Activated naive CD4-positive, alpha-beta T cell treated with anti-CD3 and anti-CD28 coated beads, Interleukin-2, amount 50 U/mL, for 72 hours (primary cell): ENCODE results near the gene CUTA. TPM values are rescaled to one million over a fixed set of nuclear protein-coding genes. Genes with fewer than 3 reads are reported as not detected.
A peak's percentile ranks its signal among the peaks of the same experiment; 100 is the strongest.
"Not testable (repeated sequence)": the region's sequence is repeated elsewhere in the genome, so short reads cannot be mapped to it uniquely, and the experiment has no call there.

ENCODE experiments used
- ATAC-seq, 2 donors: fragments of 150-1000 bp; cut with Tn5 transposase; 2 replicates each; pipeline ENCODE4 v1.10.0; 2021; ENCODE audit warnings: mild to moderate bottlenecking in 2 of 2, moderate library complexity in 2 of 2
- DNase-seq, 2 donors: peaks; one replicate each; pipeline ENCODE4 v3.0.0; 2021 to 2022; ENCODE audit warnings: low spot score in 2 of 2
- H3K27ac Mint-ChIP-seq, 2 donors: one replicate each; pipeline ENCODE4 v1.8.0; 2022; ENCODE audit warnings: mild to moderate bottlenecking in 2 of 2, mixed read lengths in 2 of 2
- H3K36me3 Mint-ChIP-seq, 2 donors: one replicate each; pipeline ENCODE4 v1.8.0; 2022; ENCODE audit warnings: mixed read lengths in 2 of 2
- H3K9me3 Mint-ChIP-seq, 2 donors: one replicate each; pipeline ENCODE4 v1.8.0; 2022; ENCODE audit warnings: mixed read lengths in 2 of 2
- total RNA-seq, 2 donors: library from RNA; stranded (reverse); gene quantifications; one replicate each; pipeline ENCODE4 v1.2.3, GENCODE V29; 2022

CUTA gene
- total RNA-seq, 2 donors from 2014 or later, result 186 to 334 TPM

GRCh38 chr6:33416386-33417127, 1.4 kb downstream of the CUTA start:
- ATAC-seq, result peak; percentile 5 to 15
- H3K36me3 Mint-ChIP-seq, result peaks cover 17 to 30% of the 10 kb centered on the region in 2 donors
- no peaks in the 10 kb centered on the region for H3K9me3 Mint-ChIP-seq

GRCh38 chr6:33415831-33416230, 2.1 kb downstream of the CUTA start:
- H3K36me3 Mint-ChIP-seq, result peaks cover 17 to 34% of the 10 kb centered on the region in 2 donors
- H3K9me3 Mint-ChIP-seq, result no peaks in the 10 kb centered on the region
- H3K27ac Mint-ChIP-seq, result peak overlapping the region; percentile 86 to 99
- ATAC-seq (no peak), DNase-seq (no peak)

More at GRCh38 chr6:33416386-33417127, 1.4 kb downstream of the CUTA start:
- H3K27ac Mint-ChIP-seq, result peak overlapping the region; percentile 86 to 99
- peak; percentile 22 to 73 for DNase-seq

GRCh38 chr6:33414592-33415271, 3.2 kb downstream of the CUTA start:
- H3K9me3 Mint-ChIP-seq, result no peaks in the 10 kb centered on the region
- no peak for ATAC-seq
- H3K36me3 Mint-ChIP-seq, result peaks cover 21 to 38% of the 10 kb centered on the region in 2 donors
- no peak for DNase-seq
- H3K27ac Mint-ChIP-seq, result peak overlapping the region in 1 of 2 donors; percentile 99

- peak overlapping the region; percentile 39 to 99 for H3K27ac Mint-ChIP-seq
- ATAC-seq (no peak), DNase-seq (no peak)
- H3K9me3 Mint-ChIP-seq, result no peaks in the 10 kb centered on the region
- H3K36me3 Mint-ChIP-seq, result peaks cover 32 to 39% of the 10 kb centered on the region in 2 donors
Measured at GRCh38 chr6:33413241-33414120, 4.4 kb downstream of the CUTA start.

- no peak for ATAC-seq
- Mint-ChIP-seq H3K9me3 (no peaks in the 10 kb centered on the region), H3K27ac (peak overlapping the region; percentile 60 to 99), H3K36me3 (peaks cover 32 to 35% of the 10 kb centered on the region in 2 donors)
- DNase-seq, result no peak
Measured at GRCh38 chr6:33412140-33413009, 5.5 kb downstream of the CUTA start.

GRCh38 chr6:33411632-33412005, 6.3 kb downstream of the CUTA start:
- peak overlapping the region; percentile 27 to 99 for H3K27ac Mint-ChIP-seq
- ATAC-seq, result no peak
- no peaks in the 10 kb centered on the region for H3K9me3 Mint-ChIP-seq
- peaks cover 27 to 36% of the 10 kb centered on the region in 2 donors for H3K36me3 Mint-ChIP-seq
- DNase-seq, result no peak

GRCh38 chr6:33410711-33411631, 6.9 kb downstream of the CUTA start, which contains the start of gene PHF1:
TSS of gene PHF1 (plus strand) at chr6:33411014. CDS start at chr6:33412264, 1,250 bp downstream.
- Mint-ChIP-seq H3K9me3 (no peaks in the 10 kb centered on the region), H3K36me3 (peaks cover 28 to 36% of the 10 kb centered on the region in 2 donors), H3K27ac (peak within 1 kb of the TSS; percentile 98 to 99)
- DNase-seq (peak in 1 of 2 donors; percentile 95), ATAC-seq (peak; percentile 59 to 64)

GRCh38 chr6:33410050-33410710, 7.7 kb downstream of the CUTA start:
- Mint-ChIP-seq H3K9me3 (no peaks in the 10 kb centered on the region), H3K27ac (peak overlapping the region; percentile 98 to 99), H3K36me3 (peaks cover 32 to 36% of the 10 kb centered on the region in 2 donors)
- DNase-seq, result peak; percentile 97 to 99
- ATAC-seq, result peak; percentile 86 to 93

- Mint-ChIP-seq H3K27ac (no peak overlapping the region), H3K36me3 (peaks cover 45 to 55% of the 10 kb centered on the region in 2 donors), H3K9me3 (no peaks in the 10 kb centered on the region)
- ATAC-seq, result no peak
- no peak for DNase-seq
Measured at GRCh38 chr6:33407132-33407718, 10.7 kb downstream of the CUTA start.

- peaks cover 39 to 55% of the 10 kb centered on the region in 2 donors for H3K36me3 Mint-ChIP-seq
- DNase-seq (no peak), ATAC-seq (no peak)
- no peaks in the 10 kb centered on the region for H3K9me3 Mint-ChIP-seq
- peak overlapping the region; percentile 17 to 69 for H3K27ac Mint-ChIP-seq
Measured at GRCh38 chr6:33406126-33406525, 11.8 kb downstream of the CUTA start.

- ATAC-seq (no peak), DNase-seq (no peak)
- Mint-ChIP-seq H3K9me3 (no peaks in the 10 kb centered on the region), H3K36me3 (peaks cover 39 to 55% of the 10 kb centered on the region in 2 donors), H3K27ac (peak overlapping the region; percentile 26 to 69)
Measured at GRCh38 chr6:33405386-33405940, 12.4 kb downstream of the CUTA start.

GRCh38 chr6:33404884-33405283, 13.0 kb downstream of the CUTA start:
- peaks cover 42 to 58% of the 10 kb centered on the region in 2 donors for H3K36me3 Mint-ChIP-seq
- no peak overlapping the region for H3K27ac Mint-ChIP-seq
- DNase-seq, result no peak
- no peak for ATAC-seq
- H3K9me3 Mint-ChIP-seq, result no peaks in the 10 kb centered on the region

- ATAC-seq, H3K27ac Mint-ChIP-seq, H3K9me3 Mint-ChIP-seq, DNase-seq: not testable (repeated sequence)
- peaks cover 31 to 40% of the 10 kb centered on the region in 2 donors for H3K36me3 Mint-ChIP-seq
Measured at GRCh38 chr6:33399881-33400280, 18.0 kb downstream of the CUTA start.

GRCh38 chr6:33398601-33399000, 19.3 kb downstream of the CUTA start:
- ATAC-seq, H3K9me3 Mint-ChIP-seq, DNase-seq: not testable (repeated sequence)
- Mint-ChIP-seq H3K27ac (peak overlapping the region in 1 of 2 donors; percentile 29), H3K36me3 (peaks cover 26 to 34% of the 10 kb centered on the region in 2 donors)
